CD8-positive, alpha-beta memory T cell (primary cell): ENCODE measurements around the gene DCPS. TPM values are rescaled to one million over a fixed set of nuclear protein-coding genes. Genes with fewer than 3 reads are reported as not detected.

ENCODE experiments used
- CTCF ChIA-PET: fragments of 350-600 bp; sonication (Branson Sonifier 250); formaldehyde crosslinking; loops from one replicate; lab custom pipeline; 2021; ENCODE audit warnings: antibody characterized with exemption; lab: Charles Lee
- POLR2A ChIA-PET: fragments of 350-600 bp; sonication (Branson Sonifier 250); formaldehyde crosslinking; loops from one replicate; lab custom pipeline; 2021; ENCODE audit warnings: antibody characterized with exemption; lab: Charles Lee
- DNase-seq, 5 donors: peaks; one replicate each; pipeline versions ENCODE4 v3.0.0 to v3.0.0-alpha.2; 2020 to 2022; ENCODE audit warnings: mixed read lengths in 1 of 5
- H3K27ac ChIP-seq: one replicate; pipeline ENCODE4 v1.7.0; 2013; ENCODE audit warnings: low read depth, mild to moderate bottlenecking, low read length, moderate library complexity
- H3K27me3 ChIP-seq: 2 replicates; pipeline ENCODE4 v1.7.0; 2013; ENCODE audit warnings: low read length, mild to moderate bottlenecking; ENCODE audit not compliant: insufficient read depth, poor library complexity, severe bottlenecking
- H3K36me3 ChIP-seq: 2 replicates; pipeline ENCODE4 v1.7.0; 2013; ENCODE audit warnings: mild to moderate bottlenecking, low read length, moderate library complexity; ENCODE audit not compliant: insufficient read depth
- H3K4me1 ChIP-seq: 2 replicates; pipeline ENCODE4 v1.7.0; 2013; ENCODE audit warnings: mild to moderate bottlenecking, low read length, moderate library complexity; ENCODE audit not compliant: insufficient read depth
- H3K4me3 ChIP-seq: 2 replicates; pipeline ENCODE4 v1.7.0; 2013; ENCODE audit warnings: mild to moderate bottlenecking, low read length
- H3K9me3 ChIP-seq: 2 replicates; pipeline ENCODE4 v1.7.0; 2013; ENCODE audit warnings: mild to moderate bottlenecking, low read length
- H3K27ac Mint-ChIP-seq, 8 donors: one replicate each; pipeline ENCODE4 v1.8.0; 2020 to 2021; ENCODE audit warnings: mixed read lengths in 8 of 8, mild to moderate bottlenecking in 6 of 8, inconsistent platforms in 3 of 8, moderate library complexity in 3 of 8
- H3K27me3 Mint-ChIP-seq, 2 donors: one replicate each; pipeline ENCODE4 v1.8.0; 2020 to 2021; ENCODE audit warnings: mixed read lengths in 2 of 2, mild to moderate bottlenecking in 1 of 2, moderate library complexity in 1 of 2
- H3K36me3 Mint-ChIP-seq, 3 donors: one replicate each; pipeline ENCODE4 v1.8.0; 2020 to 2021; ENCODE audit warnings: mixed read lengths in 3 of 3, inconsistent platforms in 1 of 3, mild to moderate bottlenecking in 1 of 3
- H3K4me1 Mint-ChIP-seq, 3 donors: one replicate each; pipeline ENCODE4 v1.8.0; 2020 to 2021; ENCODE audit warnings: mixed read lengths in 3 of 3, inconsistent platforms in 1 of 3, mild to moderate bottlenecking in 1 of 3
- H3K4me3 Mint-ChIP-seq, 7 donors: one replicate each; pipeline ENCODE4 v1.8.0; 2020 to 2021; ENCODE audit warnings: mixed read lengths in 7 of 7, mild to moderate bottlenecking in 6 of 7, moderate library complexity in 4 of 7, inconsistent platforms in 2 of 7
- H3K9me3 Mint-ChIP-seq, 5 donors: one replicate each; pipeline ENCODE4 v1.8.0; 2020 to 2022; ENCODE audit warnings: mixed read lengths in 5 of 5, mild to moderate bottlenecking in 3 of 5, moderate library complexity in 2 of 5, inconsistent platforms in 1 of 5
- polyA plus RNA-seq: library from polyadenylated mRNA; unstranded; fragments of 300-500 nt; fragmentation: Illumina TruSeq; gene quantifications from one replicate; pipeline ENCODE4 v1.2.3, GENCODE V29; 2021
- total RNA-seq, 2 experiments: library from RNA; stranded (reverse); gene quantifications; one replicate each; pipeline ENCODE4 v1.2.3, GENCODE V29; 2021

DCPS gene
- total and polyA plus RNA-seq, 3 experiments from 2014 or later, result 40.0 to 59.6 (median 42.4) TPM

DNA sequence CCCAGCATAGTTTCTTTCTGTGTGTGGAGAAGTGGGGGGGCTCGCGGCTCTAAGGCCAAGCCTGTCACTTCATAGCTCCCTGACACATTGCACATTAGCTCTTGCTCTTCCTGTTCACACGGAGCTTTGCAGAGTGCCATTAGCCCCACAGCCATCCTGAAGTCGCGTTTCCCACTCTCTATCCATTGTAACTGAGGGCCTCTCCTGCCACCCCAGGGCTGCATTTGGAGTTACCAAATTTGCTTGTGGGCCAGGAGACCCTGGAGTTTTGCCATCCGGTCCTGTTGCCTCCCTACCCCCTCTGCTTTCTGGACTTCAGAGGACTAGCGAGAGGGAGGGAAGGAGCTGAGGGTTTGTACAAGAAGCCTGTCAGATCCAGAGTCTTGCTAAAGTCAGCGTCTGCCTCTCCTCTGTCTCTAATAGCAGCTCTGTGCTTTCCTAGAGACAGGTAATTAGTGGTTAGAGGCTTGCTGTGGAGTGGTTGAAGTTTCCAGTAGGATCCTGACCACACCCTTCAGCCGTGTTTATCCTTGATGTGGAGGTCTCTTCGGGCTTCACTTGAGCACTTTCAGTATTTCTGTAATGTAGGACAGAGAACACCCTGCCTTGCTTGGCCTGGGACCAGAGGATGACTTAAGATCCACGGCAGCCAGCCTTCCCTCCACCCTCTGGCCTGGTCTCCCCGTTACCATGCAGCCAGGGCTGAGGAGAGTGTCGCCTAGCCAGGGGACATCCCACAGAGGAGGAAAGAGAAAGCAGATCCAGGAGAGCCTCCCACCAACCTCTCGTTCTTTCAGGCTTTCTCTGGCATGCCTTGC lies 14.1 kb downstream of the DCPS start:
- peak overlapping the region; percentile 46 for H3K27ac ChIP-seq
- Mint-ChIP-seq H3K4me1 (peaks cover 42 to 53% (median 43%) of the 10 kb centered on the region in 3 donors), H3K4me3 (peak overlapping the region; percentile 18 to 87 (median 63)), H3K36me3 (peaks cover 16 to 38% (median 28%) of the 10 kb centered on the region in 3 donors), H3K27me3 (no peaks in the 10 kb centered on the region), H3K27ac (peak overlapping the region; percentile 74 to 98 (median 93)), H3K9me3 (peaks cover 0 to 6% (median 0%) of the 10 kb centered on the region in 5 donors)
- H3K4me3 ChIP-seq, result peak overlapping the region; percentile 41
- peak in 2 of 5 donors; percentile 32 to 34 for DNase-seq
- ChIA-PET POLR2A (interaction anchor here (1.4 to 2.0 kb wide), 2 partner anchors 14 to 49 kb away, joined by 3 to 8 read pairs; partner anchors contain the start of gene DCPS), CTCF (interaction anchor here (0.6 to 5.9 kb wide), 5 partner anchors 7 to 162 kb away, joined by 3 to 36 read pairs (median 6); no protein-coding TSS in a partner anchor)
- no peaks in the 10 kb centered on the region for H3K36me3 ChIP-seq
- no peaks in the 10 kb centered on the region for H3K9me3 ChIP-seq
- H3K27me3 ChIP-seq, result no peaks in the 10 kb centered on the region
- H3K4me1 ChIP-seq, result peaks cover 26% of the 10 kb centered on the region

DNA sequence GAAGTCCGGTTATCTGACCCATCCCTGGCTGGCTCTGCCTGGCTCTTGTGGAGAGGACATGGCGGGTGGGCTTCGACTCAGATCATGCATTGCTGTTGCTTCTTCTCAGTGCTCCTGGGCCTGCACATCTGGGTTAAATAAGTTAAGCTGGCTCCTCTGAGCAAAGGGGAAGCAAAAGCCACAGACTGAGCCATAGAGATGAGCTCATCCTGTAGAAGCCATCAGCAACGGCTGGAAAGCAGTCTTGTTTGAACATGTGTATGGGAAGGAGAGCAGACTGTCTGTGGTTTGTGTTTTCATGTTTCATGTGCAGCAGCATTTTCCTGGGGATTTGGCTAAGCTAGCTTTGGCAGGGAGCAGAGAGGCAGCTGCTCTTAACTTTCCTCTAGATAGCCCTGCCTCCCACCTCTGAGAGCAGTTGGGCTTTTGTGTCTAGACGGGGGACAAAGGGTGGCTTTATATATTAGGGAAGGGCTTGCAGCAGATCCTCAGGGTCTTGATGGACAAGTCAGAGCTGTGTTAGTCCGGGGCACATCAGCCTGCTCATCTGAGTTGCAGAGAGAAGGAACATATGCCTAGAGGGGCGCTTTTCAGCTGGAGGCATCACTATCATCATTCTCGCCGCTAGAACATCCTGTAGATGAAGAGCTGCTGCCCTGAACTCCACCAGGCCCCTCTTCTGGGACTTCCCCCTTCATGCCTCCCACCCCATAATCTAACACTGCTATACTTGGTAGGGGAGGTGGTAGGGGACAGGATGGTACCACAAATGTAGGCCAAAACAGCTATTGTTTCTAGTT lies 14.9 kb downstream of the DCPS start:
- Histone ChIP-seq H3K4me1 (peaks cover 26% of the 10 kb centered on the region), H3K27ac (peak overlapping the region; percentile 46), H3K4me3 (peak overlapping the region; percentile 41), H3K27me3 (no peaks in the 10 kb centered on the region), H3K9me3 (no peaks in the 10 kb centered on the region), H3K36me3 (no peaks in the 10 kb centered on the region)
- Mint-ChIP-seq H3K27me3 (no peaks in the 10 kb centered on the region), H3K4me1 (peaks cover 42 to 53% (median 43%) of the 10 kb centered on the region in 3 donors), H3K9me3 (peaks cover 0 to 6% (median 0%) of the 10 kb centered on the region in 5 donors), H3K36me3 (peaks cover 16 to 31% (median 28%) of the 10 kb centered on the region in 3 donors), H3K4me3 (peak overlapping the region; percentile 21 to 87 (median 63)), H3K27ac (peak overlapping the region; percentile 74 to 98 (median 93))
- DNase-seq, result peak in 2 of 5 donors; percentile 13 to 20
- CTCF ChIA-PET, result interaction anchor here (1.2 to 5.9 kb wide), 5 partner anchors 8 to 161 kb away, joined by 3 to 36 read pairs (median 6); no protein-coding TSS in a partner anchor
- POLR2A ChIA-PET, result interaction anchor here (0.9 to 2.0 kb wide), 3 partner anchors 15 to 50 kb away, joined by 3 to 8 read pairs (median 3); partner anchors contain the start of genes DCPS, FOXRED1 and SRPRA

GRCh38 chr11:126319374-126319740 lies 15.5 kb downstream of the DCPS start:
- Histone ChIP-seq H3K36me3 (no peaks in the 10 kb centered on the region), H3K4me3 (peak overlapping the region; percentile 16), H3K4me1 (peaks cover 26% of the 10 kb centered on the region), H3K9me3 (no peaks in the 10 kb centered on the region), H3K27me3 (no peaks in the 10 kb centered on the region), H3K27ac (no peak overlapping the region)
- Mint-ChIP-seq H3K36me3 (peaks cover 12 to 25% (median 23%) of the 10 kb centered on the region in 3 donors), H3K9me3 (peaks cover 0 to 6% (median 0%) of the 10 kb centered on the region in 5 donors), H3K4me1 (peaks cover 41 to 53% (median 43%) of the 10 kb centered on the region in 3 donors), H3K27me3 (no peaks in the 10 kb centered on the region), H3K27ac (peak overlapping the region; percentile 74 to 98 (median 93)), H3K4me3 (peak overlapping the region; percentile 21 to 87 (median 63))
- ChIA-PET CTCF (interaction anchor here (1.2 to 5.9 kb wide), 5 partner anchors 9 to 161 kb away, joined by 3 to 36 read pairs (median 6); no protein-coding TSS in a partner anchor), POLR2A (interaction anchor here (0.9 to 2.0 kb wide), 2 partner anchors 15 to 51 kb away, joined by 3 to 8 read pairs; partner anchors contain the start of genes DCPS, FOXRED1 and SRPRA)
- DNase-seq, result no peak

DNA sequence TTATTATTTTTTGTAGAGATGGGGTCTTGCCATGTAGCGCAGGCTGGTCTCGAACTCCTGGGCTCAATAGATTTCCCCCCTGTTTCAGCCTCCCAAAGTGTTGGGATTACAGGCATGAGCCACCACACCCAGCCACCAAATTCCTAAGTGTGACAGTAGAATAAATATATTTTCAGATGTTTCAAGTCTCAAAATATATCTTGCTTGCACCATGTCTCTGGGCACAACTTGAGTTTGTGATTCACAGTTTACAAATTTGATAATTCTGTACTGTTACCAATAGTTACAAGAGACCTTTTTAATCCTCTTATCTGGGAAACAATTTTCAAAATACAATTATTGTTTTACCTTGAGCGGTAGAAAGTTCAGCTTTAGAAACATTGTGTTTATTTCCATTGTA lies 19.1 kb downstream of the DCPS start:
- Mint-ChIP-seq H3K4me3 (no peak overlapping the region), H3K27ac (peak overlapping the region in 1 of 8 donors; percentile 21), H3K27me3 (no peaks in the 10 kb centered on the region), H3K4me1 (peaks cover 36 to 52% (median 44%) of the 10 kb centered on the region in 3 donors), H3K9me3 (no peaks in the 10 kb centered on the region), H3K36me3 (peaks cover 6 to 26% (median 7%) of the 10 kb centered on the region in 3 donors)
- H3K36me3 ChIP-seq, result no peaks in the 10 kb centered on the region
- DNase-seq, result no peak
- POLR2A ChIA-PET, result no interaction called here
- CTCF ChIA-PET, result interaction anchor here (1.9 kb wide), 1 partner anchor 12 kb away, joined by 4 read pairs; no protein-coding TSS in a partner anchor
- H3K27ac ChIP-seq, result no peak overlapping the region
- H3K4me3 ChIP-seq, result no peak overlapping the region
- no peaks in the 10 kb centered on the region for H3K9me3 ChIP-seq
- no peaks in the 10 kb centered on the region for H3K27me3 ChIP-seq
- peaks cover 17% of the 10 kb centered on the region for H3K4me1 ChIP-seq

- H3K36me3 Mint-ChIP-seq, result peaks cover 0 to 48% (median 6%) of the 10 kb centered on the region in 3 donors
- H3K4me1 ChIP-seq, result peaks cover 24% of the 10 kb centered on the region
- no peaks in the 10 kb centered on the region for H3K9me3 Mint-ChIP-seq
- no peaks in the 10 kb centered on the region for H3K27me3 ChIP-seq
- peaks cover 31 to 51% (median 43%) of the 10 kb centered on the region in 3 donors for H3K4me1 Mint-ChIP-seq
- no peaks in the 10 kb centered on the region for H3K9me3 ChIP-seq
- no peak overlapping the region for H3K4me3 ChIP-seq
- H3K27ac ChIP-seq, result no peak overlapping the region
- H3K27me3 Mint-ChIP-seq, result no peaks in the 10 kb centered on the region
- H3K4me3 Mint-ChIP-seq, result no peak overlapping the region
- H3K27ac Mint-ChIP-seq, result peak overlapping the region in 7 of 8 donors; percentile 13 to 91 (median 85)
- DNase-seq, result no peak
- POLR2A ChIA-PET, result no interaction called here
- CTCF ChIA-PET, result no interaction called here
- peaks cover 14% of the 10 kb centered on the region for H3K36me3 ChIP-seq
Observed at GRCh38 chr11:126327281-126328000, 23.6 kb downstream of the DCPS start.

DNA sequence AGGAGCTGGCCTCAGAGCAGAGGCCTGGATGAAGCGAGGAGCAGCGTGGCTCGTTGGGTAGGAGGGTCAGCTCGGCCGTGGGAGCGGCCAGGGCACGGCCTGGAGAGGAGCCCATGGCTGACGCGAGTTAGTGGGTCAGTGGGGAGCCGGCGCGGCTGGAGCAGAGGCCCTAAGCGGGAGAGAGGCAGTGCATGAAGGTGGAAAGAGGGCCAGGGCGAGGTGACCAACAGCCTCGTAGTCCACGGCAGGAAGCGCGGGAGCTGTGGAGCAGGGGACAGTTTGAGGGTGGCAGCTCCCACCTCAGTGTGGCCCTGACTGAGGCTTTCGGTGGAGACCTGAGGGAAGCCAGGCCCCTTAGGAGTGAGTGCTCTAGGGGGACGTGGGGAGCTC lies 24.1 kb downstream of the DCPS start:
- Mint-ChIP-seq H3K4me3 (no peak overlapping the region), H3K27me3 (no peaks in the 10 kb centered on the region), H3K27ac (peak overlapping the region in 7 of 8 donors; percentile 13 to 91 (median 82)), H3K36me3 (peaks cover 0 to 53% (median 9%) of the 10 kb centered on the region in 3 donors), H3K9me3 (no peaks in the 10 kb centered on the region), H3K4me1 (peaks cover 35 to 54% (median 48%) of the 10 kb centered on the region in 3 donors)
- no peak overlapping the region for H3K27ac ChIP-seq
- no peak overlapping the region for H3K4me3 ChIP-seq
- no peaks in the 10 kb centered on the region for H3K27me3 ChIP-seq
- CTCF ChIA-PET, result interaction anchor here (1.7 kb wide), 1 partner anchor 12 kb away, joined by 5 read pairs; no protein-coding TSS in a partner anchor
- H3K9me3 ChIP-seq, result no peaks in the 10 kb centered on the region
- H3K4me1 ChIP-seq, result peaks cover 24% of the 10 kb centered on the region
- H3K36me3 ChIP-seq, result peaks cover 14% of the 10 kb centered on the region
- no peak for DNase-seq
- POLR2A ChIA-PET, result no interaction called here

- ChIA-PET CTCF (interaction anchor here (1.7 kb wide), 1 partner anchor 12 kb away, joined by 5 read pairs; no protein-coding TSS in a partner anchor), POLR2A (no interaction called here)
- H3K9me3 Mint-ChIP-seq, result no peaks in the 10 kb centered on the region
Observed at GRCh38 chr11:126328444-126328843, 24.6 kb downstream of the DCPS start.

More at GRCh38 chr11:126328444-126328843, 24.6 kb downstream of the DCPS start:
- Histone ChIP-seq H3K4me1 (peaks cover 24% of the 10 kb centered on the region), H3K27ac (no peak overlapping the region), H3K4me3 (no peak overlapping the region), H3K27me3 (no peaks in the 10 kb centered on the region), H3K36me3 (peaks cover 14% of the 10 kb centered on the region), H3K9me3 (no peaks in the 10 kb centered on the region)
- Mint-ChIP-seq H3K4me3 (no peak overlapping the region), H3K27me3 (no peaks in the 10 kb centered on the region), H3K4me1 (peaks cover 39 to 54% (median 53%) of the 10 kb centered on the region in 3 donors), H3K36me3 (peaks cover 4 to 58% (median 13%) of the 10 kb centered on the region in 3 donors), H3K27ac (peak overlapping the region in 5 of 8 donors; percentile 12 to 97 (median 47))
- DNase-seq, result no peak
